NT2/D1 (cell line): ENCODE measurements around the gene SCYL2.
A peak's percentile ranks its signal among the peaks of the same experiment; 100 is the strongest.

Experiments used
- DNase-seq: peaks from one replicate; pipeline ENCODE4 v3.0.0-alpha.2; 2011; ENCODE audit warnings: low read depth, low spot score
- H3K27me3 ChIP-seq: 2 replicates; pipeline ENCODE4 v1.6.0; 2011; ENCODE audit warnings: mild to moderate bottlenecking; ENCODE audit not compliant: insufficient read length, insufficient read depth
- H3K36me3 ChIP-seq: 2 replicates; pipeline ENCODE4 v1.6.1; 2011; ENCODE audit warnings: mild to moderate bottlenecking, low read length, mixed read lengths; ENCODE audit not compliant: insufficient read depth, insufficient read length
- H3K4me1 ChIP-seq: 2 replicates; pipeline ENCODE4 v1.5.1; 2011; ENCODE audit not compliant: insufficient read depth, insufficient read length
- H3K4me3 ChIP-seq: 2 replicates; pipeline ENCODE4 v1.5.1; 2011; ENCODE audit warnings: low read depth; ENCODE audit not compliant: insufficient read length
- H3K9ac ChIP-seq: 2 replicates; pipeline ENCODE4 v1.6.0; 2011; ENCODE audit warnings: low read depth; ENCODE audit not compliant: insufficient read length
- H3K9me3 ChIP-seq: 2 replicates; pipeline ENCODE4 v1.5.1; 2011; ENCODE audit warnings: mild to moderate bottlenecking, low read length; ENCODE audit not compliant: insufficient read depth
- SUZ12 ChIP-seq: IDR thresholded peaks from 2 replicates; pipeline ENCODE4 v1.6.1; 2011; ENCODE audit not compliant: insufficient read length, insufficient read depth; ENCODE audit errors: extremely low read depth
- YY1 ChIP-seq: IDR thresholded peaks from 2 replicates; pipeline ENCODE4 v1.6.1; 2011; ENCODE audit not compliant: insufficient read length, insufficient read depth
- ZNF274 ChIP-seq: IDR thresholded peaks from 2 replicates; pipeline ENCODE4 v1.6.1; 2011; ENCODE audit warnings: mild to moderate bottlenecking, low read depth, low read length

The SCYL2 gene

DNA sequence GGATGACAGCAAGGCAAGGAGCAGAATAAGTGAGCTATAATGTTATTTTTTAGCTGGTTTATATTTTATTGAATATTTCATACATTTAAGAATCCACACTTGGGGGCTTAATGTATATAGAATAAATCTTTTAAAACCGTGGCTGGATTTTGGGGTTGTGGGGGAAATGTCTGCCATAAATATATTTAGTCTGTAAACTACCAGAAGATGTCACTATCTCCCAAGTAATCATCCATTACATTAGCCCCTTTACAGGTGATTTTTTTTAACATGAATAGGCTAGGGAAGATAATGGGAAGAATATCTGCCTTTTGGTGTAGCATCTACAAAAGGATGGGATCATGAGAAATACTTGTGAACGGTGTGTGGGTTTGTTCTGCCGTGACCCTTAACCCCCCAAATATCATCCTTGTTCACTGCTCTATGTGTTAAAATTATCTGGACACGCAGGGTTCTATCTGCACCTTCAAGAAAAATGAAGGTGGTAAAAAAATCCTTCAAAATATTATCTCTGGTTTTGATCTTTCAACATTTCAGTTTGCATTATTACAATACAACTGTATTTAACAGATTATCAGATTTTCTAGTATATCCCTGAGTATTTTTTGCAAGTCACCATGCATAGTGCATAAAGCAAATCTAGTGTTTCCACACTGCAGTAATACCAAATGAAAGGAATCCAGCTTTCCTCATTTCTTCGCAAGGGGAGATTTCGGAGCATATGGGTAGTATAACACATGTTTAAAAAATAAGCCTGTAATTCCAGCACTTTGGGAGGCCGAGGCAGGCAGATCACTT is 81.9 kb downstream of the SCYL2 start:
- no peak overlapping the region for H3K9ac ChIP-seq
- no peak overlapping the region for H3K4me3 ChIP-seq
- no peaks in the 10 kb centered on the region for H3K9me3 ChIP-seq
- H3K27me3 ChIP-seq = no peaks in the 10 kb centered on the region
- peaks cover 2% of the 10 kb centered on the region for H3K4me1 ChIP-seq
- H3K36me3 ChIP-seq = no peaks in the 10 kb centered on the region
- TF ChIP-seq YY1 (no peak), SUZ12 (no peak), ZNF274 (no peak)
- DNase-seq = peak; percentile 22

DNA sequence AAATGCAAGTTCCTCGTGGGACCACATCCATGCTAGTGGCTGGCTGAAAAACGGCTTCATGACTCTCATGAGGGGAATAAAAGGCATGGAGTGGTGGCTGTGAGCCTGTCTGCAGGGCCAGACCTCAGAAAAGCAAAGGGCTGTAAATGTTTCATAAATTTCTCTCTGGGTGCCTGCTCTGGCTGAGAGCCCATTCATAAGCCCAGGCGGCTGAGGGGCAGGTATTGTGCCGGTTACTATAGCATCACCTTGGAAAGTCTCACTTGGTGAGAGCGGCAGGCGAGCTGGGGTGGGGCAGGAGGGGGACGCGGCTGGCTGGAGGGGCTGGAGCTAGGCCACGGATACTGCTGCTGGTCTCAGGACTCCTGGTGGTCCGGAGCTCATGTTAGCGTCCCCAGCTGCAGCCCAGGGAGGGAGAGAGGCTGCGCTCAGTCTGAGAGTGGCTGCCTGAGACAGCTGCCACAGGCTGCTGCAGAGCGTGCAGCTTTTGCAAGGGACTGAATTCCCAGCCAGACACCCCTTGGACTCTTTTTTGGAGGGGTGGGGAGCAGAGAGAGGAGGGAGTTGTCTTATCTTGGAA is 89.8 kb downstream of the SCYL2 start, which contains the start of gene SLC17A8:
SLC17A8 (plus strand) TSS at position 431 of the 580 bp plus-strand sequence. CDS start 318 bp downstream, outside the sequence.
- Histone ChIP-seq H3K36me3 (no peaks in the 10 kb centered on the region), H3K9me3 (no peaks in the 10 kb centered on the region), H3K9ac (no peak within 1 kb of the TSS), H3K4me3 (no peak within 1 kb of the TSS), H3K4me1 (peaks cover 3% of the 10 kb centered on the region), H3K27me3 (peaks cover 4% of the 10 kb centered on the region)
- DNase-seq = no peak
- TF ChIP-seq ZNF274 = no peak

GRCh38 chr12:100359248-100359647 is 92.3 kb downstream of the SCYL2 start:
- no peak for DNase-seq
- no peaks in the 10 kb centered on the region for H3K36me3 ChIP-seq
- no peak overlapping the region for H3K9ac ChIP-seq
- peaks cover 13% of the 10 kb centered on the region for H3K27me3 ChIP-seq
- H3K4me1 ChIP-seq = peaks cover 3% of the 10 kb centered on the region
- TF ChIP-seq SUZ12 (no peak), YY1 (no peak), ZNF274 (no peak)
- H3K9me3 ChIP-seq = no peaks in the 10 kb centered on the region
- no peak overlapping the region for H3K4me3 ChIP-seq

DNA sequence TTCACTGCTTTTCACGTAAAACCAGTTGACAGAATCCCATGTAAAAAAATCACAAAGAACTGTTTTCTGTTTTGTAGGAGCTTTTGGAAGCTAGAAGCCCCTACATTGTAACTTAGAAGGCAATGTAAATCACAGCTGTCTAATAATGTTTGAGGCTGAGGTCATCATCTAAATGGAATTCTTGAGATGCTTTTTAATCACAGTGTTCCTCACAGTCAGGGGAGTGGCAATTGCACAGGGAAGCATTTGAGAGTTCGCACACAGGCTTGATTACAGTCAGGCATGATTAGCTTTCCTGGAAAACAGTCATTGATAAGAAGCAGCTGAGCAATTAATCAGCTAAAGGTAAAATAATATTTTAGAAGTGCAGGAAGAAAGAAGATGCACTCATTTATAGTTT is 92.8 kb downstream of the SCYL2 start:
- TF ChIP-seq SUZ12 (no peak), YY1 (no peak), ZNF274 (no peak)
- H3K4me3 ChIP-seq = no peak overlapping the region
- no peak overlapping the region for H3K9ac ChIP-seq
- peaks cover 13% of the 10 kb centered on the region for H3K27me3 ChIP-seq
- H3K9me3 ChIP-seq = no peaks in the 10 kb centered on the region
- DNase-seq = no peak
- no peaks in the 10 kb centered on the region for H3K36me3 ChIP-seq
- peaks cover 3% of the 10 kb centered on the region for H3K4me1 ChIP-seq

DNA sequence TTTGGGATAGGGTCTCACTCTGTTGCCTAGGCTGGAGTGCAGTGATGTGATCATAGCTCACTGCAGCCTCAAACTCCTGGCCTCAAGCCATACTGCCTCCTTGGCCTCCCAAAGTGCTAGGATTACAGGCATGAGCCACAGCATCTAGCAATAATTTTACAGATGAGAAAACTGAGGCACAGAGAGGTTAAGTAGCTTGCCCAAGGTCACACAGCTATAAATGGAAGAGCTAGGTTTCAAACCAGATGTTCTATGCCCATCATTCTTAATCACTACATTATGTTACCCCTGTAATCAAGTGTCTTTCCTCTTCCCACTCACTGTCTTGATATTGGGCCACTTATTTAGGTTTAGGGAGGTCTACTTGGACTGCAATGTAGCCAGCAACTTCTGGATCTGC is 93.5 kb downstream of the SCYL2 start:
- TF ChIP-seq YY1 = no peak
- TF ChIP-seq ZNF274 = no peak
- no peak for TF ChIP-seq SUZ12
- Histone ChIP-seq H3K36me3 (no peaks in the 10 kb centered on the region), H3K4me3 (no peak overlapping the region), H3K9ac (no peak overlapping the region), H3K27me3 (peaks cover 13% of the 10 kb centered on the region), H3K4me1 (peaks cover 3% of the 10 kb centered on the region), H3K9me3 (no peaks in the 10 kb centered on the region)
- DNase-seq = no peak

- Histone ChIP-seq H3K9me3 (peaks cover 2% of the 10 kb centered on the region; the same call in 1 of the 2 replicates), H3K27me3 (peaks cover 33% of the 10 kb centered on the region), H3K9ac (no peak overlapping the region), H3K36me3 (no peaks in the 10 kb centered on the region), H3K4me1 (peaks cover 3% of the 10 kb centered on the region), H3K4me3 (no peak overlapping the region)
- no peak for DNase-seq
- no peak for TF ChIP-seq ZNF274
- TF ChIP-seq YY1 = no peak
- TF ChIP-seq SUZ12 = no peak
Observed at GRCh38 chr12:100364324-100364723, 97.3 kb downstream of the SCYL2 start.

DNA sequence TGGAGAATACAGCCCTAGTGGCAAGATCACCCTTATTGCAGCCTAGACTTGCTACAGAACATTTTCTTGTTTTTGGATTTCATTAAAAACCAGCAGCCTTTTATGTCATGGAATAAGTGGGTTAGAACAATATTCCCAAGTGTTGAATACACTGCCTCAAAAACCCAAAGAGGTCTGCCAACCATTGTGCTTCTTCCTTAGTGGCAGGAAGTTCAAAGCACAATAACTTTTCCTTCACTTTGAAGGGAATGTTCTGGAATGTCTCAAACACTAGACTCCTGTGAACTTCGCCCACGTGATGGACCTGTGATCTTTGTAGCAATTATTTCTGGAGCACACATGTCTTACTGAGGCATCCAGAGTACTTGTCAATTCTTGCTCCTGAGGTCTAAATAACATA is 98.4 kb downstream of the SCYL2 start:
- peaks cover 3% of the 10 kb centered on the region for H3K4me1 ChIP-seq
- no peak for TF ChIP-seq YY1
- TF ChIP-seq ZNF274 = no peak
- TF ChIP-seq SUZ12 = no peak
- H3K36me3 ChIP-seq = no peaks in the 10 kb centered on the region
- peaks cover 39% of the 10 kb centered on the region for H3K27me3 ChIP-seq
- no peak for DNase-seq
- peaks cover 8% of the 10 kb centered on the region; the same call in 1 of the 2 replicates for H3K9me3 ChIP-seq
- no peak overlapping the region for H3K4me3 ChIP-seq
- H3K9ac ChIP-seq = no peak overlapping the region
